HG03439 (cell line): ENCODE measurements around the gene A2M.

Experiments used
- ATAC-seq: cut with Tn5 transposase; IDR thresholded peaks from one replicate; pipeline ENCODE4 v1.9.1; 2021; ENCODE audit warnings: mild to moderate bottlenecking, moderate library complexity; ENCODE audit not compliant: unreplicated experiment

A2M gene

DNA sequence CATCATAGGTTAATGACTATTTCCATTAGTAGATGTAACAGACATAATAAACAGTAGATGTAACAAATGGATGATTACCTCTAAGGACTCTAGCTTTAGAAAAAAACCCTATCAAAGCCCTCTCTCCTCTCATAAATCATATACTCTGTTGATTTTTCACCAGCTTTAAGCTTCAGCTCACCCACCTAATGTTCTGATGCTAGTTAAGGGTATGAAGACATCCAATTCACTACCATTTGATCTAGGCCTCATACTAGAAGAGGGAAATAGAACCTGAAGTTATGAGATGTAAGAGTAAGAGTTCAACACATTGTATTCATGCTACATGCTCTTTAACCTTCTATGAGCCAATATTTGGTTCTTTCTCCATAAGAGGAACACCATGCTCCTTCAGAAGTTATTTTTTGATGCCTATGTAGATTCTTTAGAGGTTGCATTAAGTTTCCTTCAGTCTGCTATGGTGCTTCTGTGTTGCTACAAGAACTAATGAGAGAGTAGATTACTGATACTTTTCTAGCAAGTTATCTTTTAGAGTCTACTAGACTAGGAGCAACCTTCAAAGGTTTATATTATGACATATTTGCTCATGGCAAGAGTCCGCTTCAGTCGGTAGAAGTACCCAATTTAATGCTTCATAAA is 16.0 kb downstream of the A2M start:
- ATAC-seq, result no peak

DNA sequence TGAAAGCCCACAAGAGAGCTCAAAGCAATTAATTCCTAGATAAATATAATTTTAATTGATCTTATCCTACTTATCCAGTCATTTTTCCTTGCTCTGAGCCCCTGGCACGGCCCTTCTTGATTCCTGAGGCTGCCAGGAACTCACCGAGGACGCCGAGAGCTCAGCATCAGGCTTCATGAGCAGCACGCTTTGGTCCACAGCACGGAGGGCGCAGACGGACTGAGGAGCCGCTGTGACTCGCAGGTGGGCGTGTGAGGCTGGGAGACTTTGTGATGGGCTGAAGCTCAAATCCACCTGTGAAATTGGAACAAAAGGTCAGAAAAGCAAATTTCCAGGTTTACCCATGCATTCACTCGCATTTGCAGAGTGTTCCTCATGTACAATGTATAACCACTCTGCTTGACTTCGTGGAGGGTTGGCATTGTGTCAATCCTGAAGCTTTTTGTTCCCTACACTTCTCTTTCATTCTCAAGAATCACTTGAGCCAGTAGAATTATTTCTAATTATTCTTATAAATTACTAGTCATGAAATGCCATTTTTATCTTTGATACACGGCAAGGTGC is 17.2 kb downstream of the A2M start:
- no peak for ATAC-seq

DNA sequence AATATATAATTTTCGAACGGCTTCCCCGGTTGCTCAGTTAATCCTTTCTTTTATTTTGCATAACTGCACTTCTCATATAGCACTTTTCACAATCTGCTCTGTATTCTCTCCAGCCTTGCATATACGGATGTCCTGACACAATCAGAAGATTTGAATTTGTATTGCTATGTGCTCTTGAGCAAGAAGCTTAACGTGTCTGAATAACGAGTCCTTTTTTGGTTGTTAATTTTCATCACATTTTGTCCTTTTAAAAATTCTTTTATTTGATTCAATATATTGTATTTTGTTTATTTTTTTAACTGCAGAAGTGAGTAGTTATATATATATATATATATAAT is 17.6 kb downstream of the A2M start:
- no peak for ATAC-seq

DNA sequence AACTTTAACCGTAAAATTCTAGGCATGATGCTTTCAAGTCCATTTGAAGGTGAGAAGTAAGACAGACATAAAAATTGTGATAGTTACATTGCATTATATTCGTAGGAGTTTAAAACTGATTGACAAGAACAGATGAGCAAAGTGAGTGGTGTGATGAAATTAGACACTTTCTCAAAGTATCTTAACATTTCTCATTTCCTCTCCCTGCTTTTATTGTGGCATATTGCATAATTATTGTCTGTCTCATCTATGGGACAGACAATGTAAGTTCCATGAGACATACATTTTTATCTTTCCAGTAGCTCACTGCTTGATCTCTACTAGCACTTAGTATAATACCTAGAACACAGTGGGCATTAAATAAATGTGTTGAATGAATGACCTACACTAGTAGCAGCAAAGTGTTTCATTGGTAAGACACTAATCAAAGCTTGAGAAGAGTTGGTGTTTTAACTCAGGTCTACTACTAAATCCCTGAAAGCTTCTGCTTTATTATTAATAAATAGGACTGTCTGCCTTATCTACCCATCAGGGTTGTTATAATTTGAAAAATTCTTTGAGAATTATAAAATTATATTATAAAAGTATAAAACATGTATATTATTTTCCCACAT is 19.0 kb downstream of the A2M start:
- no peak for ATAC-seq

DNA sequence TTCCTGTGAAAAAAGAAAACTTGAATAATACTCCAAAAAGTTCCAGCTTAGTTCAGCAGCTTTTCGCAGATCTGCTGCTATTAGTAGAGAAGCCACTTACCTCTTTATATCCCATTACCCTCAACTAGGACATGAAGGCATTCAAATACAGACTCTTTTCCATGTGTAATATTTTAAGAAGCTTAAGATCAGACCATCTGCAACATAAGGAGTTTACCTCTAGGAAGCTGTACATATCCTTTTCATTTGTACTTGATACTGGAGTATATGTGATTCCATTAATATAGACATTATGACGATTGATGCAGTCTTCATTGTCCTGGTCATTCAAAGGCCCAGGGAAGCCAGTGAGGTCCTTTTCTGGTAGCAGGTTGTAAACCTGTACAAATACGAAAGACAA is 20.4 kb downstream of the A2M start:
- ATAC-seq, result no peak

DNA sequence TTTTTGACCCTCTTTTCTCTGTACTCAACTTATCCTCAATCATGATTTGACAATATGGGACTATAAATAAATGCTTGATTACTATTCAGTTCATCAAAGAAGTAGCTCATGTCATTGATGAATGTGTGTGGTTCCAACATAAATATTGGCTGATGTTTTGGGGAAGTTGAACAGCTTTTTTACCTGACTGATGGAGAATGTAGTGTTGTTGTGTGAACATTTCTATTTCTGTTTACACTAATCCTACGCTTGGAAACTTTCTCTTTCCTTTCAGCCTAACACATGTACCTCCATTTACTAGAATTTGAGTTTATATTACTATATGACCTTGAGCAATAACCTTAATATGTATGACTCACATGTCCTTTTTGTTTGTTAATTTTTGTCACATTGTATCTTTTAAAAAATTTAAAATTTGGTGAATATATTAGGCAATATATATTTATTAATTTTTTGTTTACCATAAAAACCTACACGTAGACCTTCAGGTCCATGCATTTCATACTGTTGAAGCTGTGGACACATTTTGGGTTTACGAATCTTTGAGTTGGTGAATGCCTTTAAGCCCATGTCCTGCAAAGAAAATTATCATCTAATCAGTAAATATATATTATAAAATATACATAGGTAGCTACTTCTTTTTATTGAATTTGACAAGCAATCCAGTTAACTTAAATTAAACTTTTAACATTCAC is 21.1 kb downstream of the A2M start:
- no peak for ATAC-seq

DNA sequence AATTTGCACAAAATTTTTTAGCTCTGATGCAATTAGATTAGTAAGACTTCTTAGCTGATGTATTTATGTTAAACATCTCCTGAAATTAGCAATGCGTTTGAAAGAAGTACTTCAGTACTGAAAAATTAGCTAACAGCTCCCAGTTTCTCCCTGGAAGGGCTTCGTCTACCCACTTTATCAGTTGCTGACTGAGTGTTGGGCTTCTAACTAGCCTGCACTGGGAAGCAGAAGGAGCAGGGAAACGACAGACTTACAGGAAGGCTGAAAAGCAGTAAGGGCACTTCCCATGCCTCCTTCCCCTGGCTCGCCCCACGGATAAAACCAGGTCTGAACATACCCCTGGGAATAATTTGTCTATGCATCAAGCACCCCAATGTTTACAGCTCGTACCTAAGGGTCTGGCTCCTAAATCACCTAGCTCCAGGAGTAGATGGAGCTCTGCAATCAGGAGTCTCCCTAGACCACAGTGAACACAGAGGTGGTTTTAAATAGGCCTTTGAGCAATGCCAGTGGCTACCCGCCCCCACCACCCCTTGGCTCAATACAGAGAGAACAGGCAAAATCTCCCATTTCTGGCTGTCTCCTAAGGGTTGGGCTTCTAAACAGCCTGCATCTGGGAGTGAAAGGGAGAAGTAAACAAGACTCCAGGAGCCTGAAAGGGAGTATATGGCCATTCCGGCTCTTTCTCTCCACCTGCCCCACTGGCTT is 23.7 kb downstream of the A2M start:
- no peak for ATAC-seq

DNA sequence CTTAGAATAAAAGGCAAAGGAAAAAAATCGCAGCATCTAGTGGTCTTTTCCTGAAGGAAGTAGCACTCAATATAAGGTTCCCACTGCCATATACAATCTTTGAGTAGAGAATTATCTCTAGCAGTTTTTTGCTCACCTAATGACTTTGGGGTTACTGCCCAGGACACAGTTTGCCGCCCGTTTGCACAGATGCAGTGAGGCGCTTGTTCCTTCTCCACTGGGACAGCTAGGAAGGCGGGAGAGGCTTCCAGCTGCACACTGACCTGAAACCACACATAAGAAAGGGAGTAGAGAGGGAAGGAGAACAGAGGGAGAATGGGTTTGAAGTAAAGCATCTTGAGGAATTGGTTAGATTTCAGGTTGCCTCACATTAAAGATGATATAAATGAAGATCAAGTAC is 25.5 kb downstream of the A2M start:
- no peak for ATAC-seq

DNA sequence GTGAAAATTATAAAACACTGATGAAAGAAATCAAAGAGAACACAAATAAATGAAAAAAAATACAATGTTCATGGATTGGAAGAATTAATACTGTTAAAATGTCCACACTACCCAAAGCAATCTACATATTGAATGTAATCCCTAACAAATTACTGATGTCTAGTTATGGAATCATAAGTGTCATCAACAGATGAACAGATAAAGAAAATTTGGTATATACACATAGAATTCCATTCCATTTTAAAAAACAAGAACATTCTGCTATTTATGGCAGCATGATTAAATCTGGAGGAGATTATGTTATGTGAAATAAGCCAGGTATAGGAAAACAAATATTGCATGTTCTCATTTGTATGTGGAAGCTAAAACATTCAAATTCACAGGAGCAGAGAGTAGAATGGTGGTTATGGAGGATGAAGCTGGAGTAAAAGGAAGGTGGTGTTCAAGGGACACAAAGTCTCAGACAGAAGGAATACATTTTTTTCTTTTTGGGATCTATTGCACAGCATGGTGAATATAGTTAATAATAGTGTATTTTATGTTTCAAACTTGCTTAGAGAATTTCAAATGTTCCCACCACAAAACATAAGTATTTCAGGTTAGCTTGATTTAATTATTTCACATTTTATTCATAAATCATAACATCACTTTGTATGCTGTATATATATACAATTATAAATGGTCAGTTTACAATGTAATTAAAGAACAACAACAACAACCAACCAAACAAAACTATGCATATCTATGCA is 28.5 kb downstream of the A2M start:
- no peak for ATAC-seq

DNA sequence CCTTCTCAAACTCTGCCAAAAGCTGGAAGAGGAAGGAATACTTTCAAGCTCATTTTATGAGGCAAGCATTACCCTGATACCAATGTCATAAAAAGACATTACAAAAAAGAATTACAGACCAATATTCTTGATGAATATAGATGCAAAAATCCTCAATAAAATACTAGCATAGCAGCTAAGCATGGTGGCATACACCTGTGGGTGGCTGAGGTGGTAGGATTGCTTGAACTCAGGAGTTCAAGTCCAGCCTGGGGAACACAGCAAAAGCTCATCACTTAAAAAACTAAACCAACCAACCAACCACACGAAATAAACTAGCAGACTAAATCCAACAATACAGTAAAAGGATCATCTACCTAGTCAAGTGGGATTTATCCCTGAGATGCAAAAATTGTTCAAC is 29.6 kb downstream of the A2M start:
- ATAC-seq, result no peak

DNA sequence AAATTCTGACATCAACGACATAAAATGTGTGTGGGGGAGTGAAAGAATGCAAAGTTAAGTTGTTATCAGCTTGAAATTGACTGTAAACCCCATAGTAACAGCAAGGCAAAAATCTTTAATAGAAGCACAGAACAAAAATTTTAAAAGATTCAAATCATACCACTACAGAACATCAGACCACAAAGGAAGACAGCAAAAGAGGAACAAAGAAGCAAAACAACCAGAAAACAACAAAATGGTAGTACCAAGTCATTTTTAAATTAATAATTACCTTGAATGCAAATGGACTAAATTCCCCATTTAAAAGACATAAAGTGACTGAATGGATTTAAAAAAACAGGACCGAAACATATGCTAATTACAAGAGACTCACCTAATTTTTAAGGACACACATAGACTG is 31.3 kb downstream of the A2M start:
- ATAC-seq, result no peak

DNA sequence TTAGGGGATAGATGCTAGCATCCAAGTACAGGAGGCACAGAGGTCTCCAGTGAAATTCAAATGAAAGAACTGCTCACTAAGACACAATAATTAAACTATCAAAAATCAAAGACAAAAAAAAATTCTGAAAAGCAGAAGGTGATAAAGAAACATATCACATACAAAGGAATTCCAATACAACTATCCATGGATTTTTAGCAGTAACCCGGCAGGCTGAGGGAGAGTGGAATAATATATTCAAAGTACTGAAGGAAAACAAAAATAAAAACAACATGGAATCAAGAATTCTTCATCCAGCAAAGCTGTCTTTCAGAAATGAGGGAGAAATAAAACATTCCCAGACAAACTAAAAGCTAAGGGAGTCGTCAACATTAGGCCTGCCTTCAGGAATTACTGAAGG is 31.9 kb downstream of the A2M start:
- no peak for ATAC-seq

DNA sequence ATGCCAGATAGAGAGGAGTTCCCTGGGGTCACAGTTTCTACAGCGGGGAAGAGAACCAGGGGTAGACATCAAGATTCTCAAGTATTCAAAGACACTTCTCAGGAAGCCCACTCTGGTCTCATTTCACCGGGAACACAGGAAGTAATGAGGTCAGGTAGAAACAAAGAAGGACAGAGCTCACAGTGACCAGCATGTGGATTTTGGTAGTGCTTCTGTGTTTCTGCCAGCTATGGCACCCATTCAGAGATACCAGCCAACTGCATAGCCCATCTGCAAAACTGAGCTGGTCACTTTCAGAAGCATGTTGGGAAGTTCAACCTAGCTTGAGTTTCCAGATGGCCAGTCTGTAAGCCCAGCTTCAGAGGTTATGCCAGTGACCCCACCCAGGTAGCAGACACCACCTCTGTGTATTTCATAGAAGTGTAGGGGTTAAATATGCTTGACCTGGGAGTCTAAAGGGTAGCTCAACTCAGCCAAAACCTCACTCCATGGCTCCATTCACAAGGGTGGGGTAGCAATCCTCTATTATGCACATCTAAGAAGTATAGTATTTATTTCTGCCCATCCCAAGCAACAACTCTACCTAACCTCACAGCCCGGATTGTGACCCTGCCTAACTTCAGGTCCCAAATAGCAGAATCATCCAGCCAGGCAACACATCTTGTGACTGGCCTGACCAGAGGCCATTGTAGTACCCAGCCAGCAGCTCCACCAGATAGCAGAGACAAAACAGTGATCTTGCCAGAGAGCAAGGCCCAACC is 33.9 kb downstream of the A2M start:
- ATAC-seq, result no peak

DNA sequence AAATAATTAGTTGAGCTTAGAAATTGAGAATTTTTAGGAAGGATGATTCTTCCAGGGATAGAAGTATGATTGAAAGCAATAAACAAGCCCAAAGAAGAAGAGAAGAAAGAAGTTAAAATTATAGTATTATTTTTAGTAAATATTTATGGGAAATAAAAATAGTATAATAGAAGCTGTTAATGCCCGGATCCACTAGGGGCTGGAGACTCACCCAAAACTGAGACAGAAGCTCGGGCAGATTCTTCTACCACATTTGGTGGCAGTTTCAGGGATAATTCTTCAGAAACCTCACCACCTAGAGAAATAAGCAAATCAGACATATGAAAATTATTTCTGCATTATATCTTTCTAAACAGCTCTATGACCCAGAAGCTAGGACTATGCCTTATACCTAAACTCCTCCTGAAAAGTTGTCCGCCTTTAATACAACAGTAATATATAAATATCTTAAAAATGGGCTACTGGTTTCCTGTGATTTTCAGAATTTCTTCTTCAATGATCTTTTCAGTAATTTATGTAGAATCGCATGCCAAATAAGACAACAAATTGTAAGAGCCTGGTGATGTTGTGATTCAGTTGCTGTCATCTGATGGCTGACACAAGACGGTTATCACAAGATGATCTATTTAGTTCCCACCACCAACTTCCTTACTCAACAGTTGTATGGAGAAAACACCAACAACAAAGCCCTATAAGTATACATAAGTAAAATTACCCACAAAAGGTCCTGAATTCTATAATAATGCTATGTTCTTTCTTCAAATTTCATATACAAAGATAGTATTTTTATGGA is 35.6 kb downstream of the A2M start:
- no peak for ATAC-seq

DNA sequence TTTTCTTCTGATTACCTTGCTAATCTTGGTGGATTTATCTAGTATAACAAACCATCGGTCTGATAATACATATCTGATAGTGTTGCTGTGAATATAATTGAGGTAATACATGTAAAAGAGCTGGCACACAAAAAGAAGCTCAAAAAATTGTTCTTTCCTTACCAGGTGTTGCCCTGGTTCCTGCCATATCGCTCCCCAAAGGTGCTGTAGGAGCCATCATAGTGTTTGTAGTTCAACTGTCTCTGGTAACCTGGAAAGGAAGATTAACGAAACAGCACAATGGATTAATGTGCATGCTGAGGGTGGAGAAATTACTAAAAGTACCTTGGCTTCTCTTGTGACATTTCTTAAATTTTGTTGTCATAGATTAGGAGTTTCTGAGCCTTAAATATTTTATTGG is 36.6 kb downstream of the A2M start:
- ATAC-seq, result no peak

DNA sequence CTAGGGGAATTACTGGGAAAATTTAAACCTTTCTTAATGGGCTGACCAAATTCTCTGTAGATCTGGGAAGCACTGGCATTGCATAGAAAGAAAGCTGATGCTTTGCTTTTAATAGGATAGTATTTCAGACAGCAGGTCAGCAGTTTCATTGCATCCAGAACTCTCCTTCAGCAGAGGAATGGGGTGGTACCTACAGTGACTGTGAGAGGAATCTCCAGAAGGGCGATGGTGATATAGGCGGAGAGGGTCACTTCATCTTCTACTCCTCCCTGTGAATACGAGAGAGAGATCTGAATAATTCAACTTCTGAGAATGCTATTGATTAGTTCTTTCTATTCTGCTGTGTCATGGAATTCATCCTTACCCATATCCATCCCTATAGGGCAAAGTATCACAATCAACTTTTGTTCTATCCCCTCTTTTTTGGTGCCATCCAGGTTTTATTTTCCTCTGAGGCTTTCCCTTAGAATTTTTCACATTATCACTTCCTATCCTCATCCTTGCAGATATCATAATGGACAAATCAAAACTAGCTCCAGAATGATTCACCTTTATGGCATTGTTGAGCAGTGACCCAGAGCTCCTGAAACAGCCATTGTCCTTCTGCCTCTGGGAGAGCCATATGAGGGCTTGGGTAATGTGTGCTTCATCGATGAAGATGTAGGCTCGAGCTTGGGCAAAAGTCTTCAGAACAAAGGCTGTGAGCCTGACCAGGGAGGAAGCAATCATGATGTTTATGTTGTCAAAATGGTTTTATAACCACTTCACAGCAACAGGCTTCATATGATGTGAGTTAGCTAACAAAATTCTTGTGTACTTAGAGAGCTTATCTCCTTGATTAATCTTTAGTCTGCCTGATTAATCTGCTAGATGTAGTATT is 38.3 kb downstream of the A2M start:
- ATAC-seq, result no peak

DNA sequence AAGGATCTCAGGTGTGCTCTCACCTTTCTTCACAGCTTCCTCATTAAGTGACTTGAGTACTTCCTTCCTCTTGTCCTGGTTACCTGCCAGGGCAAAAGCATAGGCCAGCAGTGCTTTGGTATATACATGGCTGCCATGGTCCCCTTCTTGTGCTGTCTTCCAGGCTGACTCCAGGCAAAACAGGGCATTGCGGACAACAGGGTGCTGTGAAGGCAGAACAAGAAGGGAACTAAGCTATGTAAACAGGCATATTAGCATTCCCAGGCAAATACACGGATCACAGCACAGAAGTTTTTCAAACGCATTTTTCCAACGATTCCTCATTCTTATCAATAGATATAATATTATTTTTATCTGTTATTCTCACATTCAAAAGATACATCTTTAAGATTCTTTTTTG is 39.0 kb downstream of the A2M start:
- ATAC-seq, result no peak

DNA sequence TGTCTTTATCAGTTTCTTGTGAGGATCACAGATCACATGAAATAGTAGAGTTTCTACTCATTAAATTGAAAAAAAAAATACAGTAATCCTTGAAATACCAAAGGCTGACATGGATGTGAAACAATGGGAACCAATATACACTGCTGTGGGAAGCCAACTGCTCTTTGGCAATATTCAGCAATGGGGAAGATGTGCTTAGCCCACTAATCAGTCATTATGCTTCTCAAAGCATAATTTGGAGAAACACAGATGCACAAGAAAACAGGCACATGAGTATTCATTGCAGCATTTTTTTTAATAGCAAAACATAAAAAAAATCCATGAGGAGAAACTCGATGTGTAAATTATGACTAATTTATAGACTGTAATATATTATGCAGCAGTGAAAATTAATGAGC is 40.6 kb downstream of the A2M start:
- ATAC-seq, result no peak
